Liver (tissue), 9 donors: ENCODE results near the gene TMEM39B. TPM values are rescaled to one million over a fixed set of nuclear protein-coding genes. Genes with fewer than 3 reads are reported as not detected.

Experiments used
- DNase-seq: peaks from one replicate; pipeline ENCODE4 v3.0.0-alpha.2; 2017; ENCODE audit warnings: low spot score
- H3K27ac ChIP-seq, 2 donors: one replicate each; pipeline ENCODE4 v1.7.0; 2013; ENCODE audit warnings: inconsistent platforms in 2 of 2, low read length in 2 of 2, control low read depth in 1 of 2, low read depth in 1 of 2, mild to moderate bottlenecking in 1 of 2
- H3K27me3 ChIP-seq, 4 donors: one replicate each; pipeline versions ENCODE4 v1.6.1 to v1.7.0; 2013; ENCODE audit warnings: low read length in 3 of 4, inconsistent platforms in 1 of 4, mild to moderate bottlenecking in 1 of 4, moderate library complexity in 1 of 4; ENCODE audit not compliant: control insufficient read depth in 4 of 4, insufficient read depth in 4 of 4
- H3K36me3 ChIP-seq, 4 donors: one replicate each; pipeline versions ENCODE4 v1.6.1 to v1.7.0; 2013; ENCODE audit warnings: low read length in 3 of 4, mild to moderate bottlenecking in 3 of 4, low read depth in 1 of 4, moderate library complexity in 1 of 4; ENCODE audit not compliant: control insufficient read depth in 4 of 4, insufficient read depth in 3 of 4
- H3K4me1 ChIP-seq, 4 donors: one replicate each; pipeline versions ENCODE4 v1.6.1 to v1.7.0; 2013; ENCODE audit warnings: low read length in 3 of 4, mild to moderate bottlenecking in 3 of 4, moderate library complexity in 1 of 4; ENCODE audit not compliant: control insufficient read depth in 4 of 4, insufficient read depth in 4 of 4
- H3K4me3 ChIP-seq, 3 donors: one replicate each; pipeline versions ENCODE4 v1.6.1 to v1.7.0; 2013; ENCODE audit warnings: low read length in 3 of 3, control low read depth in 1 of 3, low read depth in 1 of 3, mild to moderate bottlenecking in 1 of 3
- H3K9ac ChIP-seq, 2 donors: one replicate each; pipeline ENCODE4 v1.7.0; 2013; ENCODE audit warnings: low read length in 2 of 2, mild to moderate bottlenecking in 2 of 2, moderate library complexity in 2 of 2, control low read depth in 1 of 2, low read depth in 1 of 2
- H3K9me3 ChIP-seq, 4 donors: one replicate each; pipeline versions ENCODE4 v1.6.1 to v1.7.0; 2013; ENCODE audit warnings: low read length in 3 of 4; ENCODE audit not compliant: control insufficient read depth in 4 of 4
- ATF3 ChIP-seq: IDR thresholded peaks from 2 replicates; pipeline ENCODE4 v1.6.1; 2016; ENCODE audit warnings: antibody characterized with exemption
- CTCF ChIP-seq: fragments of 150-350 bp; IDR thresholded peaks from 2 replicates; pipeline ENCODE4 v1.5.1; 2017; ENCODE audit warnings: improper control_type of control experiment, low read depth, low read length; ENCODE audit not compliant: missing input control
- EGR1 ChIP-seq, 2 donors: IDR thresholded peaks; 2 replicates each; pipeline ENCODE4 v1.6.1; 2016 to 2018; ENCODE audit warnings: antibody characterized with exemption in 2 of 2, low read depth in 2 of 2
- FOXA1 ChIP-seq: IDR thresholded peaks from 2 replicates; pipeline ENCODE4 v1.6.1; 2016; ENCODE audit warnings: antibody characterized with exemption
- FOXA2 ChIP-seq: IDR thresholded peaks from 2 replicates; pipeline ENCODE4 v1.6.1; 2016; ENCODE audit warnings: antibody characterized with exemption
- GABPA ChIP-seq, 2 donors: IDR thresholded peaks in 1 of 2; conservative IDR thresholded peaks in 1 of 2; 2 replicates each; pipeline ENCODE4 v1.6.1; 2016; ENCODE audit warnings: antibody characterized with exemption in 2 of 2, mild to moderate bottlenecking in 1 of 2, moderate library complexity in 1 of 2
- HNF4G ChIP-seq: IDR thresholded peaks from 2 replicates; pipeline ENCODE4 v1.6.1; 2016; ENCODE audit warnings: antibody characterized with exemption
- JUND ChIP-seq, 2 donors: IDR thresholded peaks; 2 replicates each; pipeline ENCODE4 v1.6.1; 2016; ENCODE audit warnings: antibody characterized with exemption in 2 of 2
- NR2F2 ChIP-seq: IDR thresholded peaks from 2 replicates; pipeline ENCODE4 v1.6.1; 2016; ENCODE audit warnings: antibody characterized with exemption
- RXRA ChIP-seq, 2 donors: IDR thresholded peaks; 2 replicates each; pipeline ENCODE4 v1.6.1; 2017 to 2018; ENCODE audit warnings: antibody characterized with exemption in 2 of 2, mild to moderate bottlenecking in 1 of 2
- TAF1 ChIP-seq: conservative IDR thresholded peaks from 2 replicates; pipeline ENCODE4 v1.6.1; 2016; ENCODE audit warnings: antibody characterized with exemption, mild to moderate bottlenecking
- YY1 ChIP-seq: IDR thresholded peaks from 2 replicates; pipeline ENCODE4 v1.6.1; 2016; ENCODE audit warnings: antibody characterized with exemption, mild to moderate bottlenecking
- ZBTB33 ChIP-seq: IDR thresholded peaks from 2 replicates; pipeline ENCODE4 v1.6.1; 2016; ENCODE audit warnings: antibody characterized with exemption
- WGBS: extraction: QIAGEN DNeasy Blood & Tissue Kit; methylation state at CpG from one replicate; pipeline ENCODE4 v1.1.7; 2013; 5-methylcytosine and 5-hydroxymethylcytosine counted together
- polyA plus RNA-seq, 2 donors: library from polyadenylated mRNA; stranded (reverse) in 1 of 2; unstranded in 1 of 2; fragments of 200-250 nt in 1 of 2; fragments of >200 nt in 1 of 2; fragmentation: Nextera tagmentation in 1 of 2; extraction: Ambion mirVana in 1 of 2; gene quantifications; one replicate each; pipeline versions ENCODE4 v1.2.1 to v1.2.3, GENCODE V29; 2013 to 2015
- total RNA-seq, 2 donors: library from RNA; depleted of rRNA; stranded (reverse); fragments of >200 nt; gene quantifications; one replicate each; pipeline ENCODE4 v1.2.3, GENCODE V29; 2014
- donor health status: healthy.
- donor health status: healthy.
- donor health status: healthy.
- donor health status: healthy.
- donor health status: healthy.

Gene TMEM39B
- total and polyA plus RNA-seq, 4 donors: 3.0 to 8.1 (median 5.9) TPM

- 84% methylated on average over 6 of the region's 6 CpGs for WGBS
- H3K4me1 ChIP-seq: peaks cover 0 to 13% (median 5%) of the 10 kb centered on the region in 4 donors
- no peak for TF ChIP-seq HNF4G
Measured at GRCh38 chr1:32025515-32025914, 47.2 kb upstream of the TMEM39B start.

GRCh38 chr1:32028746-32029145, 44.0 kb upstream of the TMEM39B start:
- no peak for DNase-seq
- Histone ChIP-seq H3K4me3 (no peak overlapping the region), H3K9ac (no peak overlapping the region), H3K27ac (no peak overlapping the region), H3K36me3 (peaks cover 0 to 23% (median 12%) of the 10 kb centered on the region in 4 donors), H3K27me3 (no peaks in the 10 kb centered on the region), H3K4me1 (no peaks in the 10 kb centered on the region), H3K9me3 (no peaks in the 10 kb centered on the region)
- TF ChIP-seq FOXA2: no peak
- 98% methylated on average over 3 of the region's 3 CpGs for WGBS

More at GRCh38 chr1:32025515-32025914, 47.2 kb upstream of the TMEM39B start:
- Histone ChIP-seq H3K27me3 (no peaks in the 10 kb centered on the region), H3K27ac (no peak overlapping the region), H3K4me3 (no peak overlapping the region), H3K36me3 (no peaks in the 10 kb centered on the region), H3K9ac (no peak overlapping the region), H3K9me3 (no peaks in the 10 kb centered on the region)
- no peak for DNase-seq

- 91% methylated on average over 8 of the region's 8 CpGs for WGBS
- Histone ChIP-seq H3K9me3 (no peaks in the 10 kb centered on the region), H3K4me3 (no peak overlapping the region), H3K27ac (no peak overlapping the region), H3K9ac (no peak overlapping the region), H3K36me3 (peaks cover 2 to 39% (median 24%) of the 10 kb centered on the region in 4 donors), H3K4me1 (no peaks in the 10 kb centered on the region), H3K27me3 (no peaks in the 10 kb centered on the region)
- DNase-seq: no peak
- TF ChIP-seq ATF3 (no peak), TAF1 (no peak), YY1 (no peak), JUND (IDR thresholded peaks at IDR 0.05) (no peak), EGR1 (IDR thresholded peaks at IDR 0.05; ENCODE audit: low read depth in 2 of 2) (no peak)
Measured at GRCh38 chr1:32031578-32032274, 41.0 kb upstream of the TMEM39B start.

GRCh38 chr1:32032275-32032615, 40.5 kb upstream of the TMEM39B start:
- H3K9me3 ChIP-seq: no peaks in the 10 kb centered on the region
- H3K27me3 ChIP-seq: no peaks in the 10 kb centered on the region
- no peak overlapping the region for H3K9ac ChIP-seq
- WGBS: 91% methylated on average over 2 of the region's 2 CpGs
- H3K36me3 ChIP-seq: peaks cover 2 to 44% (median 26%) of the 10 kb centered on the region in 4 donors
- H3K4me1 ChIP-seq: no peaks in the 10 kb centered on the region
- no peak for TF ChIP-seq CTCF
- no peak for TF ChIP-seq HNF4G
- TF ChIP-seq RXRA (IDR thresholded peaks at IDR 0.05): no peak
- TF ChIP-seq JUND (IDR thresholded peaks at IDR 0.05): no peak
- TF ChIP-seq ATF3: no peak
- no peak for TF ChIP-seq FOXA1
- no peak for TF ChIP-seq TAF1
- TF ChIP-seq ZBTB33: no peak
- TF ChIP-seq FOXA2: no peak
- no peak for TF ChIP-seq NR2F2
- no peak for TF ChIP-seq GABPA (IDR thresholded peaks at IDR 0.05 in 1 of 2, conservative IDR thresholded peaks at IDR 0.05 in 1 of 2)
- no peak overlapping the region for H3K4me3 ChIP-seq
- no peak overlapping the region for H3K27ac ChIP-seq
- DNase-seq: no peak
